Urothelium cell line (cell line): Measurements from ENCODE around the gene MUCL3.
"Not testable (repeated sequence)": the region's sequence is repeated elsewhere in the genome, so short reads cannot be mapped to it uniquely, and the experiment has no call there.

ENCODE experiments used
- DNase-seq: peaks from one replicate; pipeline ENCODE4 v3.0.0; 2011; ENCODE audit warnings: low spot score, mixed read lengths
- FAIRE-seq: peaks from 2 replicates; lab custom pipeline; 2011; peaks lifted over from hg19 to GRCh38; lab: Jason Lieb, UNC

The MUCL3 gene

GRCh38 chr6:30935018-30935417 lies 5.8 kb upstream of the MUCL3 start:
- no peak for FAIRE-seq

GRCh38 chr6:30937265-30937664 lies 3.5 kb upstream of the MUCL3 start:
- FAIRE-seq (no peak), DNase-seq (no peak)

More at GRCh38 chr6:30935018-30935417, 5.8 kb upstream of the MUCL3 start:
- peak; percentile 18 for DNase-seq

DNA sequence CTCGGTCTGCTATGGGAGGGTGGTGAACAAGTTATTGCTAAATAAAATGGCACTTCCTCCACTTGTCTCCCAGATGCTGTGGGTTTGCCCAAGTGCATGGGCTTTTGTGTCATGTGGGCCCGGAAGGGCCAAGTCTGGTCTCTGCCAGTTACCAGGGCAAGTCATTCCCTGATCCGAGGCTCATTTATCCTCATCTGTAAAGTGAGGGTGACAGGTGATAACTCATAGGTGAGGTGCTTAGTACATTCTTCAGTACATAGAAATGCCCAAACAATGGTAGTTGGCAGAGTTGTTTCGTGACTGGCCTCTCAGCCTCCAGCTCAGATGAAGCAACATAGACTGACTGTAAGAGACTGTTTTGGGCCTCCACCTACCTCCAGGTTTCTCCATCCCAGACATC lies 2.0 kb upstream of the MUCL3 start:
- FAIRE-seq (no peak), DNase-seq (no peak)

DNA sequence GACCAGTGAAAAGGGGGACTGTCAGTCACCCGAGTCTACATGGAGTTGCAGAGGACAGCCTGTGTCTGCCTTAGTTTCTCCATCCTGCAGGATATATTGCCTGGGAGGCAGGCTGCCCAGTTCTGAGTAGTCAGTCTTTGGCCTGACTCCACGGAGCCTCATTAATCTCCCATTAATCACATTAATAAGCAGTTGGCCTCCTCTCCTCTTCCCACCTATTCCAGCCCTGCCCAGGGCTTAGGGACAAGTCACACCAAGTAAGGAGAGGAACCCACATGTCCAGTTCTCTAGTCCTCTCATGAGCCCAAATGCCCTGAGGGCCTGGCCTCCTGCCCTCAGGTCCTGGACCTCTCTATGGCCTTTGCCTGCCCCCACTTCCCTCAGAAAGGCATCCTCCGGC lies 1.3 kb upstream of the MUCL3 start:
- FAIRE-seq (no peak), DNase-seq (no peak)

GRCh38 chr6:30942338-30943060 lies 1.7 kb downstream of the MUCL3 start:
- DNase-seq = peak; percentile 94
- FAIRE-seq = peak; percentile 83

GRCh38 chr6:30944051-30944450 lies 3.3 kb downstream of the MUCL3 start:
- no peak for DNase-seq

DNA sequence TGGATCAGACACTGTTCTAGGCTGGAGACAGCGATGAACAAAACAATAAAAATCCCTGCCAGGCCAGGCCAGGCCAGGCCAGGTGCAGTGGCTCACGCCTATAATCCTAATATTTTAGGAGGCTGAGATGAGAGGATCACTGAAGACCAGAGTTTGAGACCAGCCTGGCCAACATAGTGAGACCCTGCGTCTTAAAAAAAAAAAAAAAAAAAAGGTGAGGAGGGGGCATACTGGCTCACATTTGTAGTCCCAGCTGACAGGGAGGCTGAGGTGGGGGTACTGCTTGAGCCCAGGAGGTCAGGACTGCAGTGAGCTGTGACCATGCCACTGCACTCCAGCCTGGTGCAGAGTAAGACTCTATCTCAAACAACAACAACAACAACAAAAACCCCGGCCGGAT lies 4.5 kb downstream of the MUCL3 start:
- FAIRE-seq = no peak

More at GRCh38 chr6:30944051-30944450, 3.3 kb downstream of the MUCL3 start:
- FAIRE-seq = no peak

GRCh38 chr6:30947231-30947630 lies 6.5 kb downstream of the MUCL3 start:
- FAIRE-seq (no peak), DNase-seq (no peak)

More for the DNA sequence above, 4.5 kb downstream of the MUCL3 start:
- no peak for DNase-seq

DNA sequence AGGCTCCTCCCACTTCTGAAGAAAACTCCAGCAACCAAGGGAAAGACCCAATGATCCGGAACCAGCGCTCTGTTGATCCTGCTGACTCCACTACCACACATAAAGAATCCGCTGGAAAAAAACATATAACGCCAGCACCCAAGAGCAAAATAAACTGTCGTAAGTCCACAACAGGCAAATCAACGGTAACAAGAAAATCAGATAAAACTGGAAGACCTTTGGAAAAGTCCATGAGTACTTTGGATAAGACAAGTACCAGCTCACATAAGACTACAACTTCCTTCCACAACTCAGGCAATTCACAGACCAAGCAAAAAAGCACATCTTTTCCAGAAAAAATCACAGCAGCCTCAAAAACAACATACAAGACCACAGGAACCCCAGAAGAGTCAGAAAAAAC lies 8.0 kb downstream of the MUCL3 start:
- no peak for FAIRE-seq
- no peak for DNase-seq

DNA sequence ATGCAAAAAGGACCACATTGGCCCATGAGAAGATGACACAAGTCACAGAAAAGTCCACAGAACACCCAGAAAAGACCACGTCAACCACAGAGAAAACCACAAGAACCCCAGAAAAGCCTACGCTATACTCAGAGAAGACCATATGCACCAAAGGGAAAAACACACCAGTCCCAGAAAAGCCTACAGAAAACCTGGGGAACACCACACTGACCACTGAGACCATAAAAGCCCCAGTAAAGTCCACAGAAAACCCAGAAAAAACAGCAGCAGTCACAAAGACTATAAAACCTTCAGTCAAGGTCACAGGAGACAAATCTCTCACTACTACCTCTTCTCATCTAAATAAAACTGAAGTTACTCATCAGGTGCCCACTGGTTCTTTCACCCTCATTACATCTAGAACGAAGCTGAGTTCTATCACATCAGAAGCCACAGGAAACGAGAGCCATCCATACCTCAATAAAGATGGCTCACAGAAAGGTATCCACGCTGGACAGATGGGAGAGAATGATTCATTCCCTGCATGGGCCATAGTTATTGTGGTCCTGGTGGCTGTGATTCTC lies 11.2 kb downstream of the MUCL3 start:
- DNase-seq (no peak), FAIRE-seq (no peak)

GRCh38 chr6:30954631-30955366 lies 14.0 kb downstream of the MUCL3 start:
- DNase-seq = no peak

DNA sequence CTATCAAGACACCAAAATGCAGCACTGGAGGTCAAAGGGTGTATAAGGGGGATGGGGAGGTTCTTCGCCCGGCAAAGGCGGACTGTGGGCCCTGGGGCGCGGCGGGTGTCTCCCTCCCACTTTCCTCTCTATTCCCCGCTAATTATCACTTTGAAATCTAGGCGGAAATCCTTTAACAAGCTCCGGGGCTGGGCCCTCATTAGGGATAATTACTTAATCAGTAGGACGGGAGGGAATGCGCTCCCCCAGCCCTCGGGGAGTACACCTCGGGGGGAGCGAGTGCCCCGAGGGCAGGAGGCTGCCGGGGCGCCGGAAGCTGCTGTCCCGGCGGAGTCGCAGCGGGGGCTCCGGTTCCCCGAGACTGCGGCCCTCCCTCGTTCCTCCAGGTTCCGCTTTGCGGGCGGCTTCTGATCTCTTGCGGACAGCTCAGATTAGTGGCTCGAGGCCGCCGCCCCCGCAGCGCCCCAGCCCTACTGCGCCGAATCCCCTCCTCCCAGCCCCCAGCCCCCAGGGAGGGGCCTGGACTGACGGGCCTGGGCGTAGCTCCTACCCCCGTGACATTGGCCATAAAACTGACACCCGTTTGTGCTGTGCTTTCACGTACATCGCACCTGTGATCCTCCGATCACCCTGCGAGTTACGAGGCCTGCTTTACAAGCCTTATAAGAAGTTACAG lies 14.7 kb downstream of the MUCL3 start:
- no peak for FAIRE-seq
- no peak for DNase-seq

More at GRCh38 chr6:30954631-30955366, 14.0 kb downstream of the MUCL3 start:
- no peak for FAIRE-seq

- FAIRE-seq (no peak), DNase-seq (no peak)
These were observed 16.9 kb downstream of the MUCL3 start for GRCh38 chr6:30957716-30958115.

- FAIRE-seq (no peak), DNase-seq (no peak)
These were observed 20.3 kb downstream of the MUCL3 start for GRCh38 chr6:30960907-30961673.

DNA sequence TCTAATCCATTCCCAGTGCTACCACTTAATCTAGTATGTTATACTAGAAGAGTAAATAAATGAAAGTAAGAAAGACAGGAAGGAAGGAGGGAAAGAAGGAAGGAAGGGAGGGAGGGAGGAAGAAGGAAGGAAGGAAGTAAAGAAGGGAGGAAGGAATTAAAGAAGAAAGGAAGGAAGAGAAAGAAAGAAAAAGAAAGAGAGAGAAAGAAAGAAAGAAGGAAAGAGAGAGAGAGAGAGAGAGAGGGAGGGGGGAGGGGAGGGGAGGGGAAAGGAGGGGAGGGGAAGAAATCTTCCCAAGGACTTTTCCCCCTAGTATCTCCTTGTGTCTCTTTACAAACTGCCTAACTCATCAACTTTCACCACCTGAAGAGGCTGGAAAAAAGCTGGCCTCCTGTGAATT lies 21.9 kb downstream of the MUCL3 start:
- FAIRE-seq (no peak), DNase-seq (no peak)

GRCh38 chr6:30963641-30964040 lies 22.9 kb downstream of the MUCL3 start:
- DNase-seq (peak; percentile 54), FAIRE-seq (no peak)

DNA sequence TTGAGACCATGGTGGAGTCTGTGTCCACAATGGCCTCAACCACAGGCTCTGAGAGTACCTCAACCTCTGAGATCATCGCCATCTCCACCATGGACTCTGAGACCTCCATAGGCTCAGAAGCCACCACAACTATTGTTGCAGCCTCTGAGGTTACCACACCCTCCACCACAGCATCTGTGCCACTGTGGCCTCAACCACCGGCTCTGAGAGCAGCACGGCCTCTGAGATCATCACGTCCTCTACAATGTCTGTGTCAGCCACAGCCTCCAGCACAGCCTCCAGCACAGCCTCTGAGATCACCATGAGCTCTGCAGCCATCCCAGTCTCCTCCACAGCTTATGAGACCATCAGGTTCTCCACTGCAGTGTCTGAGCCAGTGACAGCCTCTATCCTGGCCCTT lies 23.3 kb downstream of the MUCL3 start:
- DNase-seq (peak; percentile 36), FAIRE-seq (no peak)

DNA sequence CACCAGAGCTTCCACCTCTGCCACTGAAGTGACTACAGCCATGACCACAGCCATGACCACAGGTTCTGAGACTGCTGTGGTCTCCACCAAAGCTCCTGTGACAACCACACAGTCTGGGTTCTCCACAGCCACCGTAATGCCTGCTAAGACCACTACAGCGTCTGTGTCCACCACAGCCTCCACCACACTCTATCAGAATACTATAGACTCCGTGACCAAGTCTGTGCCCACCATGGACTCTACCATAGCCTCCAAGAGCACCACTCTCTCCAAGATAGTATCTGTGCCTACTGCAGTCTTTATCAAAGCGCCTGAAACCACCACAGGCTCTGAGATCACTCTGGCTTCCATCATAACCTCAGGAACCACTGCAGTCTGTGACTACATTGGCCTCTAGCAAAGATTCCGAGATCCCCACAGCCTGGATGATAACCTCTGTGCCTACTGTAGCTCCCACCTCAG lies 24.4 kb downstream of the MUCL3 start:
- no peak for FAIRE-seq

DNA sequence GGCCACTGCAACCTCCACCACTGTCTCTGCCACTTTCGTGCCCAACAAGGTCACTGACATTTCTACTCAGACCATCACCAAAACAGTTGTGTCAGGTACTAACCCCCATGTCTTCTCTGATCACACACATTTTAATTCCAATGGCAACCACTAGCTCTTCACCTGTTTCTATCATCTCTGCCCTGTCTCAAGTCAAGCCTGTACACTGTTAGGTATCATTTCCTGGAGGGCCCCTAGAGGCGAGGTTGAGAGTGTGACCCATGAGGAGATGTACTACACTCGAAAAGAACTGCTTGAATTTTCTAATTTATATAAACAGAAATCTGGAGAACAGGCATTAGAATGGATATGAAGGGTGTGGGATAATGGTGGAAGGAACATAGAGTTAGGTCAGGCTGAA lies 25.4 kb downstream of the MUCL3 start:
- no peak for DNase-seq
- FAIRE-seq = no peak

More for the DNA sequence above, 24.4 kb downstream of the MUCL3 start:
- DNase-seq = no peak

- not testable (repeated sequence) for DNase-seq, FAIRE-seq
These were observed 28.4 kb downstream of the MUCL3 start for GRCh38 chr6:30969171-30969570.
